Measurements from ENCODE around the gene ARHGAP26. TPM values are rescaled to one million over a fixed set of nuclear protein-coding genes. Genes with fewer than 3 reads are reported as not detected.

Gene ARHGAP26
- total RNA-seq, 1 donor from 2014 or later = 8.6 TPM

GRCh38 chr5:142847898-142848790 is 78.0 kb downstream of the ARHGAP26 start:
- no peak for DNase-seq (ENCODE audit: low read depth)
- H3K4me3 ChIP-seq (ENCODE audit: low read depth, low read length) = no peak overlapping the region
- no peak for TF ChIP-seq CTCF (IDR thresholded peaks at IDR 0.05; ENCODE audit: insufficient read depth, low read length, poor library complexity, severe bottlenecking)
- no peaks in the 10 kb centered on the region for H3K27me3 ChIP-seq (ENCODE audit: control insufficient read depth, insufficient read depth, low read length)
- no peaks in the 10 kb centered on the region for H3K36me3 ChIP-seq (ENCODE audit: control insufficient read depth, insufficient read depth, low read length)

- H3K27me3 ChIP-seq (ENCODE audit: control insufficient read depth, insufficient read depth, low read length) = no peaks in the 10 kb centered on the region
- DNase-seq (ENCODE audit: low read depth) = no peak
- H3K4me3 ChIP-seq (ENCODE audit: low read depth, low read length) = no peak overlapping the region
- no peaks in the 10 kb centered on the region for H3K36me3 ChIP-seq (ENCODE audit: control insufficient read depth, insufficient read depth, low read length)
- no peak for TF ChIP-seq CTCF (IDR thresholded peaks at IDR 0.05; ENCODE audit: insufficient read depth, low read length, poor library complexity, severe bottlenecking)
Measured at GRCh38 chr5:142849466-142849865, 79.3 kb downstream of the ARHGAP26 start.

- no peaks in the 10 kb centered on the region for H3K36me3 ChIP-seq (ENCODE audit: control insufficient read depth, insufficient read depth, low read length)
- H3K27me3 ChIP-seq (ENCODE audit: control insufficient read depth, insufficient read depth, low read length) = no peaks in the 10 kb centered on the region
- no peak for TF ChIP-seq CTCF (IDR thresholded peaks at IDR 0.05; ENCODE audit: insufficient read depth, low read length, poor library complexity, severe bottlenecking)
- H3K4me3 ChIP-seq (ENCODE audit: low read depth, low read length) = no peak overlapping the region
- DNase-seq (ENCODE audit: low read depth) = no peak
Measured at GRCh38 chr5:142849880-142850279, 79.7 kb downstream of the ARHGAP26 start.

DNA sequence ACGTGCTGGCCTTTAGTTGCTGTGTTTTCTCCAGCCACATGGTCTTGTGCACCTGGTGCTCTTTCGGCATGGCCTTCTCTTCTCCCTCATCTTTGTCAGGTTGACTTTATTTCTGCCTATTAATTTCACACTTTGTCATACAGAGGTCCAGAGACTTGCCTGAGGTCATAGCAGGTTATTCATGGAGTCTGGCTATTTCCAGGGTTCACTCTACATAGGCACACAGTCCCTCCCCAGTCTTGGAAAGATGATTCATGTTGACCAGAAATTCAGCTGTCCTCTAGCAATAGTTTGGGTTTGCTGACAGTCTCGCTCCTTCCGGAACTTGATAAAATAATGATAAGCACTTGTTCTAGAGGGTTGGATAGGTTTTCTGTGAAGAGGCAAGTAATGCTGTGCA is 81.6 kb downstream of the ARHGAP26 start:
- no peak for TF ChIP-seq CTCF (IDR thresholded peaks at IDR 0.05; ENCODE audit: insufficient read depth, low read length, poor library complexity, severe bottlenecking)
- no peak for DNase-seq (ENCODE audit: low read depth)
- Histone ChIP-seq H3K4me3 (ENCODE audit: low read depth, low read length) (no peak overlapping the region), H3K36me3 (ENCODE audit: control insufficient read depth, insufficient read depth, low read length) (no peaks in the 10 kb centered on the region), H3K27me3 (ENCODE audit: control insufficient read depth, insufficient read depth, low read length) (no peaks in the 10 kb centered on the region)

- no peaks in the 10 kb centered on the region for H3K27me3 ChIP-seq (ENCODE audit: control insufficient read depth, insufficient read depth, low read length)
- no peak for DNase-seq (ENCODE audit: low read depth)
- H3K36me3 ChIP-seq (ENCODE audit: control insufficient read depth, insufficient read depth, low read length) = no peaks in the 10 kb centered on the region
- no peak overlapping the region for H3K4me3 ChIP-seq (ENCODE audit: low read depth, low read length)
- no peak for TF ChIP-seq CTCF (IDR thresholded peaks at IDR 0.05; ENCODE audit: insufficient read depth, low read length, poor library complexity, severe bottlenecking)
Measured at GRCh38 chr5:142852416-142853198, 82.4 kb downstream of the ARHGAP26 start.
